Activated CD4-positive, alpha-beta T cell treated with anti-CD3 and anti-CD28 coated beads, Interleukin-10, Interleukin-2, amounts not matched to agents 100 ng/mL and 50 ng/mL, durations not matched to agents 16 hours and 8 hours (primary cell): ENCODE data around the gene PSIP1.
"Not testable (repeated sequence)": the region's sequence is repeated elsewhere in the genome, so short reads cannot be mapped to it uniquely, and the experiment has no call there.

Experiments used
- DNase-seq: peaks from one replicate; pipeline ENCODE4 v3.0.0-alpha.2; 2020

The PSIP1 gene

GRCh38 chr9:15430920-15431844, 79.6 kb downstream of the PSIP1 start:
- no peak for DNase-seq

GRCh38 chr9:15427702-15428101, 83.1 kb downstream of the PSIP1 start:
- not testable (repeated sequence) for DNase-seq

GRCh38 chr9:15426019-15426418, 84.8 kb downstream of the PSIP1 start:
- DNase-seq: no peak

DNA sequence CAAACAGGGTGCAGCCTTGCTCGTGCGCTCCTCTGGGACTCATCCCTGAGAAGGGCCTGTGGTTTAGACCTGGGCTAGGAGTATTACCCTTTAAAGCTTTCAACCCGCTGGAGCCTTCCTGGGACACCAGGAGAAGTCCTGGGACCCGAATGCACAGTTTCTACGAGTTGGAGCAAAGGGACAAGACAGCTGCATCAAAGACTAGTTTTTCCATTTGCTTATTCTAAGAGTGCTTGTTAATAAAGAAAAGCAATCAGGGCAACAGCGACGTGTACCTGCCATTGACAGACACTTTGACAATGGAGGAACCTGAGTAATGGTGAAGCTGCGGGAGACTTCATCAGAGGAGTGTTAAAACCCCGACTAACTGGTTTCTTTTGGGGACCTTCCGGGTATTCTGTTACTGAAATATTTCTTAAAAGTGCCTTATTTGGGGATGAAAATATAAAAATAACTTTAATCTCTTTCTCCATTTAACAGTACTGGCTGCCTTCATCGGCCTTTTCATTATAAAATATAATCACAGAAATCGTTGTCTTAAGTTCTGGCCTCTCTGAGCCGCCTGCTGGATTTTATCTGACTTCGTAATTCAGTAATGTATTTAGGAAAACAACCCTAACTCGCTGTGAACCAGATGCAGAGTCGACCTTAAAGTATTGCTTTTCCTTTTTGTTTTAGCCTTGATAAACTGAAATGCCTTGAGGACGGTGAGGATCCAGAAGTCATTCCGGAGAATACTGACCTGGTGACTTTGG, 87.4 kb downstream of the PSIP1 start:
- DNase-seq: peak; percentile 30

DNA sequence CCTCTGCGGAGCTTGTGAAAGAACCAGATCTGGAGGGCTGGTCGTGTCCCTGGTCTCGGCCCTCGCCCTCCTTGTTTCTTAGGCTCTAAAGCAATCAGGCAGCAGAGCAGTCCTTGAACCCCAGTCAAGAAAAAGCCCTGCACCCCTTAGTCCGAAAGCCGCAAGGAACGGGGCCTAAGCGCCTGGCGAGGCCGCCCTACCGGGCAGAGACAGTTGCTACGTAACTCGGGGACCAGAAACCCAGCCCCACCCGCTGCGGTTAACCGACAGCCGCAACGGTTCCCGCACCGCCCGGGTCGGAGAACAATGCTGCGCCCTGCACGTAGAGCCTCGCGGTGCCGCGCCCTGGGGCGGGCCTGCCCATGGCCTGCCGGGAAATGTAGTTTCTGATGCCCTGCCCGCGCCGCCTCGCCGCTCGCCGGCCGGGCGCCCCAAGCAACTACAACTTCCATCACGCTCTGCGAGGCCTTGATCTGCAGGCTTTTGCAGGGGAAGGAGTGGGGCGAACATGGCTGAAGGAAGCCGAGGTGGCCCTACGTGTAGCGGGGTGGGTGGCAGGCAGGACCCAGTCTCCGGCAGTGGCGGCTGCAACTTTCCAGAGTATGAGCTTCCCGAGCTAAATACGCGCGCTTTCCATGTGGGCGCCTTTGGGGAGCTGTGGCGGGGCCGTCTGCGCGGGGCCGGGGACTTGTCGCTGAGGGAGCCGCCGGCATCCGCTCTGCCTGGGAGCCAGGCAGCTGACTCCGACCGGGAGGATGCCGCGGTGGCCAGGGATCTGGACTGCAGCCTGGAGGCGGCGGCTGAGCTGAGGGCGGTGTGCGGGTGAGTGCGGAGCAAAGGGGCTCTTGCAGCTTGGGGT, 88.2 kb downstream of the PSIP1 start, which contains the start of gene SNAPC3:
Gene SNAPC3 (plus strand): TSS at position 505 of the 859 bp plus-strand sequence. CDS start 4 bp downstream, at position 509.
- DNase-seq: peak; percentile 97

DNA sequence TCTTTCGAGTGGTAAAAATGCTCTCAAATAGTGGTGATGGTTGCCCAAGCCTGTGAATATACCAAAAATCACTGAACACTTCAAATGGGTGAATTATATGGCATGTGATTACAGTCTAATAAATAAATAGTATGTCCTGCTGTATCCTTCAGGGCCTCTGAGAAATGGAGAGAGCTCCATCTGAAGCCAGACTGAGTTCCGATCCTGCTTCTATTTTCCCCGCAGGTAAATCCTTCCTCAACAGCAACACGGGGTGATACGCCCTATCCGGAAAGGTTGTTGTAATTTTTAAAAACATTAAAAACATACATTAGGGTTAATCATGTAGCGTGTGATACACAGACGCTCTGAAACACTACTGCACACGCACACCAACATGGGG, 88.8 kb downstream of the PSIP1 start:
- no peak for DNase-seq

DNA sequence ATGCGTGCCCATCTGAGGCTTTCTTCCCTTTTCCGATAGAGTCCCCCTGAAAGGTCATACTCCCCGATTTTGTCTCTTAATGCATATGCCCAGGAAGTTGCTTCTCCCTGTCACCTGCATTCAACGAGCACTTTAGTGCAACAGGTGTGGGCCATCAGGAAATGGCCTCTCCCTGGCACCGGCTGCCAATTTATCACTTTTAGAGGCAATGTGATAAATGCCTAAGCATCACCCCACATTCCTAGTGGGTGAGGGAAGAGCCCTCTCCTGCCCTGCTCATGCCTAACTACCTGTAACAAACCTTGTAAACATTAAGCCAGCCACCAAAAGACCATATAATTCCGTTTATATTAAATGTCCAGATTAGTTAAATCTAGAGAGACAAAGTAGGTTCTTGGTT, 89.2 kb downstream of the PSIP1 start:
- no peak for DNase-seq

DNA sequence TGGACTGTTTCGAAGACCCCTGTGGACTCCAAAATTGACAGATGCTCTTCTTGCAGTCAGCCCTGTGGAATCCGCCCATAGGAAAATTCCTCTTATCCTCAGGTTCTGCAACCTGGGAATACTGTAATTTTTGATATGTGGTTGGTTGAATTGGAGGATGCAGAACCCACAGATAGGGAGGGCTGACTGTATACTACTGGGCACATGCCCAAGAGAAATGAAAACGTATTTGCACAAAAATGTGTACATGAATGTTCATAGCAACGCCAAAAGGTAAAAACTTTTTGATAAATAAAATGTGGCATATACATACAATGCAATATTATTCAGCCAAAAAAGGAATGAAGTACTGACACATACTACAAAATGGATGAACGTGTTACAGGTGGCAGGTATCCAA, 90.0 kb downstream of the PSIP1 start:
- DNase-seq: no peak

- DNase-seq: no peak
Observed at GRCh38 chr9:15417626-15418025, 93.1 kb downstream of the PSIP1 start.

DNA sequence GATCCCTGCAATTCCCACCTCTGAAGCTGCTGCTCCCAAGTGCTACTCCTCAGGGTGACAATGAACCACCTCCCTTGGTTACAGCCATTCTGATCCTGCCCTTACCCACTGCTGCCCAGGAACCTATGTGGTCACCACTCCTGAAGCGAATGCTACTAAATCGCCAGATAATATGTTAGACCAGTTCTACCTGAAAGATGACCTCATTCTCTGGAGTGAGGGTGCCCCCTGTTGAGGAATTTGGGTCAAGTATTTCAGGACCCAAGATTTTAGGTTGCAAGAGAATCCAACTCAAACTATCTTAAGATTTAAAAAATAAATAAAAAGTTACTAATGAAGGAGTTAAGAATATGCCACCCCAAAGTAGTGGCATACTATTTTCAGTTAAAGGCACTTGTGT, 93.9 kb downstream of the PSIP1 start:
- DNase-seq: peak; percentile 41
